Forelimb muscle (tissue), 1 donor: Measurements from ENCODE around the gene ROBO1. TPM values are rescaled to one million over a fixed set of nuclear protein-coding genes. Genes with fewer than 3 reads are reported as not detected.

Source experiments
- DNase-seq: peaks from one replicate; pipeline ENCODE4 v3.0.0-alpha.2; 2013; ENCODE audit warnings: low read depth
- polyA plus RNA-seq: library from polyadenylated mRNA; unstranded; fragments of 120-200 nt; gene quantifications from one replicate; pipeline ENCODE4 v1.2.1, GENCODE V29; 2013; ENCODE audit not compliant: insufficient read length

Gene ROBO1
- polyA plus RNA-seq, 1 donor, result 35.9 TPM

- no peak for DNase-seq
Measured at GRCh38 chr3:79074558-79074957, 693.2 kb downstream of the ROBO1 start.

- no peak for DNase-seq
Measured at GRCh38 chr3:79067734-79068133, 700.1 kb downstream of the ROBO1 start.

GRCh38 chr3:79066481-79066880, 701.3 kb downstream of the ROBO1 start:
- no peak for DNase-seq

- DNase-seq, result no peak
Measured at GRCh38 chr3:79063624-79064023, 704.2 kb downstream of the ROBO1 start.

- no peak for DNase-seq
Measured at GRCh38 chr3:79057756-79058155, 710.0 kb downstream of the ROBO1 start.

- no peak for DNase-seq
Measured at GRCh38 chr3:79056498-79056897, 711.3 kb downstream of the ROBO1 start.

- no peak for DNase-seq
Measured at GRCh38 chr3:79052054-79052681, 715.6 kb downstream of the ROBO1 start.

- no peak for DNase-seq
Measured at GRCh38 chr3:79047581-79047980, 720.2 kb downstream of the ROBO1 start.

- no peak for DNase-seq
Measured at GRCh38 chr3:79041621-79042020, 726.2 kb downstream of the ROBO1 start.

- DNase-seq, result no peak
Measured at GRCh38 chr3:79040701-79041100, 727.1 kb downstream of the ROBO1 start.

- no peak for DNase-seq
Measured at GRCh38 chr3:79040091-79040490, 727.7 kb downstream of the ROBO1 start.

GRCh38 chr3:79039192-79039591, 728.6 kb downstream of the ROBO1 start:
- no peak for DNase-seq

GRCh38 chr3:79038636-79039035, 729.2 kb downstream of the ROBO1 start:
- no peak for DNase-seq

- DNase-seq, result no peak
Measured at GRCh38 chr3:79038057-79038456, 729.7 kb downstream of the ROBO1 start.

- peak; percentile 26 for DNase-seq
Measured at GRCh38 chr3:79032686-79033318, 735.0 kb downstream of the ROBO1 start.

GRCh38 chr3:79030157-79030556, 737.6 kb downstream of the ROBO1 start:
- DNase-seq, result no peak

- DNase-seq, result no peak
Measured at GRCh38 chr3:79028916-79029315, 738.9 kb downstream of the ROBO1 start.

GRCh38 chr3:79027593-79027992, 740.2 kb downstream of the ROBO1 start:
- no peak for DNase-seq

- no peak for DNase-seq
Measured at GRCh38 chr3:79019924-79020173, 747.9 kb downstream of the ROBO1 start.

- DNase-seq, result peak; percentile 76
Measured at GRCh38 chr3:79019137-79019923, 748.5 kb downstream of the ROBO1 start.

- peak; percentile 28 for DNase-seq
Measured at GRCh38 chr3:79018671-79019136, 749.1 kb downstream of the ROBO1 start.

GRCh38 chr3:79018265-79018664, 749.5 kb downstream of the ROBO1 start:
- no peak for DNase-seq
